GM08714 (cell line): ENCODE results near the gene PPP2R2D.

Experiments used
- H3K4me3 ChIP-seq: fragments of 200-500 bp; sonication (Bioruptor generic); 2 replicates; pipeline ENCODE4 v1.5.1; 2014; ENCODE audit warnings: mild to moderate bottlenecking, low read length, inconsistent platforms
- ZNF274 ChIP-seq: IDR thresholded peaks from 2 replicates; pipeline ENCODE4 v1.6.1; 2012; ENCODE audit warnings: mild to moderate bottlenecking, low read depth, low read length

The PPP2R2D gene

DNA sequence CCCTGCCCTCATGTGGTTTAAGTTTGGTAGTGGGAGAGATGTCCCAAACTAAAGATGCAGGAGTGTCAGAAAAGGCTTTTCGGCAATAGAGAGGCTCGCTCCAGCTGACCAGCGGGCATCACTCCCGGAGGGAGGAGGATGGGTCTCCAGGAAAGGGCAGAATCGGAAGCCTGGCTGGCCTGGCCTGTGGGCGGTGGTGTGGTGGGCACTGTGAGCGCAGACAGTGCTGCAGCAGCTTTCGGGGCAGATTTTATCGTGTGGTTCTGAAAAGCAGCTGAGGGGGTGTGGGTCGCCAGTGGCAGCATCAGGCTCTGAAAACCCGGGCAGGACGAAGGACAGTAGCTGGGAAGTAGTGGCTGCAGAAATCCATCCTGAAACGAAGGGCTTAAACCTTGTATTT, 68.1 kb downstream of the PPP2R2D start:
- TF ChIP-seq ZNF274 = no peak

DNA sequence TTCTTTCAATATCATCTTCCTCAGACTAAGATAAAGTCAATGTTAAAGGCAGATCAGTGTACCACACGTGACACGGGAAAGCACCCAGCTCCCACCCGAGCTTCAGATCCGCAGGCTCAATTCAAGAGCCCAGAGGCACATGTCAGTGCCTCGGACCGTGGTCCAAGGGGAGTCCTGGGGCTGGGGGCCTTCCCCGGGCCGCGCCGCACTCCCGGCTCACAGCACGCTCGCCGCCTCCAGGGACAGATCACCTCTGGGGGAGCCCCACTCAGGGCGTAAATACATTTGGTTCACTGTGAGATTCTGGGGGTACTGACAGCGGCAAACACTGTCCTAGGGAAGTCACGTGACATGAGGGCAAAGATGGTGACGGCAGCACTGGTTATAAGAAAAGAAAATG, 70.1 kb downstream of the PPP2R2D start:
- TF ChIP-seq ZNF274 = no peak
- H3K4me3 ChIP-seq = no peak overlapping the region

More for the DNA sequence above, 68.1 kb downstream of the PPP2R2D start:
- no peak overlapping the region for H3K4me3 ChIP-seq

DNA sequence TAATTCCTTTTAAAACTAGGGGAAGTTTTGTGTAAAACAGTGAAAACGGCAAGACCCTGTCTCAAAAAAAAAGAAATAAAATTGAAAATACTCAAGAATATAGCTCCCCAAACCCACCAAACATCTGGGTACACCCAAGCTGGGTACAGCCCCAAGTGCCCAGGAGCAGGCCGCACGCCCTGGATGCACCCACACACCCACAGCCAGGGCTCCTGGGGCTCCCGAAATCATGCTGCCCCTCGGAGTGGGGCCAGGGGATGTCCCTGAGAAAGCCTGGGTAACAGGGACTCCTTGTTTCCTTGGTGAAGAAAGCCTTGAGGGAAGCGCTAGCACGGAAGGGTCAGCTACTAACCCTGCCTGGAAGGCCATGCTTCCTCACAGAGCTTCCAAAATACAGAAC, 70.8 kb downstream of the PPP2R2D start:
- no peak overlapping the region for H3K4me3 ChIP-seq
- TF ChIP-seq ZNF274 = no peak

DNA sequence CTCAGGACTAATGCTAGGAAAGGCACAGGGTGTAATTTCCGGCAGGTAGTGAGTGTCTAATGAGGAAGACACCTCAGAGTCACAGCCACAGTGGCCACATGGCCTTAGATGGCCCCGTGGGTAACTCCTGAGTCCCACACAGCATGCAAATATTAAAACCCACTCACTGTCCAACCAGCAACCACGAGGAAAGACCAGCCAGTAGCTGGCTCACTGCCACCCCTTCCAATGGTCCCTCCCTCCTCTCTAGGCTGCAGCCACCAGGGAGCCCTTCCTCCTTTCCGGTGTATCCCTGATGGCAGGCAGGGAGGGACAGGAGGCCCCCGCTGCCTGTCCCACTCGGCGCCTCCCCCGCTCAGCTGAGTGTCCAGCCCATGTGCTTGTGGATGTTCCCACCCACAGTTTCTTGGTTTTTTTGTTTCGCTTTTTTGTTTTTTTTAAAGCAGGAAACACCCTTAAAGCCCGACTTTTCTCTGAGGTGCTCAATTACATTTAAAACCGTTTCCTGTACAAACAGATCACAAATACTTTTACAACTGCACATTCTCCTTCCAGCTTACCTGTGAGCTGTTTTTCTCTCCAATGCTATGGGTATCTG, 71.8 kb downstream of the PPP2R2D start:
- H3K4me3 ChIP-seq = no peak overlapping the region

DNA sequence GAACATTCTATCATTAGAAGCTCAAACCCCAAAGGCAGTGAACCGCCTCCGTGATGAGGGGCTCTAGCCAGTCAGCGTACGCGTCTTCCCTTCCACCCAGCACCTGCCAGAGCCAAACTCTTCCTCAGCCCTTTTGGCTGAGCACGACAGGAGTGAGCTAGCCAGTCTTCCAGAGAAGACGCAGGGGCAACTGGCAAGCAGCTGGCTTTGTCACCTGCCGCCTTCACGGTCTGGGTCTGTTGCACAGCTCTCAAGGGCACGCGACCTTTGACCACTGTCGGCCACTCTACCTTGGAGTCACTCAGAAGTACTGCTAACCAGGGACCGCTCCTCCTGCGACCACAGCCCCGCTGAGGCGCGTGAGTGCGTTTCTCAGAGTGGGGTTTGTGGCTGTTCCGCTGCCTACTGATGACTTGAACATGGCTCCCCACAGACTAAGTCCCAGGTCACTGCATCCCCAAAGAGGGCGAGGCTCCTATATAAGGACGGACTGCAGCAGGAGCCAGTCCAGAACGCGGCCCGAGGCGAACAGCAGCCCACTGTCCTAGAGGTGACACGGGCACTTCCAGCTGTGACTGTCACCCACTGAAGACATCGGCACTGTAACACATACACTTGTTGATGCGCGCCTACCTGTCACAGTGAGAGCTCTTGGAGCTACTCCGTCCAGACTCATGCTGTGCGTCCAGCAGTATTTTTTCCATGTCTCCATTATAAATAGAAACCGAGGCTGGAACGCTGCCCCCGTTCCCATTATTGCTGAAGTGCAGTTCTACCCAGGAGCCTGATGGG, 72.5 kb downstream of the PPP2R2D start:
- no peak overlapping the region for H3K4me3 ChIP-seq
- TF ChIP-seq ZNF274 = no peak

More for the DNA sequence above, 71.8 kb downstream of the PPP2R2D start:
- TF ChIP-seq ZNF274 = no peak

DNA sequence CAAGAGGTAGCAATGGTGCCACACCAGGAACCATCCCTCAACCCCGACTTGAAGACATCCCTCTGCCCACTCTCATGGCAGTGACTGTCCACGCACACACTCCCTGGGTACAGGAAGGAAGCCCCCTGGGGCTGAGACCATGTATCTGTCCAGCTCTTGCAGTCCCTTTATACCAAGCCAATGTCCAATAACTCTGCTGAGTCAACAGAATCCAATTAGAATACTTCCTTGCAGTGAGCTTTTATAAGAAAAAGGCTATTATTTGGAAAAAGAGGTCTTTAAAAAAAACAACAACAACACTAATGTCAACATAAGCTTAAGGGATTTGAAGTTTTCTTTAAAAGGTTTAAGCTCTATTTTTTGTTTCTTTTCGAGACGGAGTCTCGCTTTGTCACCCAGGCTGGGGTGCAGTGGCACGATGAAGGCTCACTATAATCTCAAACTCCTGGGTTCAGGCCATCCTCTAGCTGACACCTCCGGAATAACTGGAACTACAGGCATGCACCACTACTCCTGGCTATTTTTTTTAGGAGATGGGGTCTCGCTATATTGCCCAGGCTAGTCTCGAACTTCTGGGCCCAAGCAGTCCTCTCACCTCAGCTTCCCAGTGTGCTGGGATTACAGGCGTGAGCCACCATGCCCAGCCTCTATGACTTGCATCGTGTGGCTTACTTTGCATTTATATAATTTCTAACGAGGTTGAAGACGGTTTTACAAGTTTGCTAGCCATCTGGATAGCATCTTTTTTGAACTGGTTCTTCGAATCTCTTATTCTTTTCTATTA, 73.4 kb downstream of the PPP2R2D start:
- TF ChIP-seq ZNF274 = no peak
- H3K4me3 ChIP-seq = no peak overlapping the region

DNA sequence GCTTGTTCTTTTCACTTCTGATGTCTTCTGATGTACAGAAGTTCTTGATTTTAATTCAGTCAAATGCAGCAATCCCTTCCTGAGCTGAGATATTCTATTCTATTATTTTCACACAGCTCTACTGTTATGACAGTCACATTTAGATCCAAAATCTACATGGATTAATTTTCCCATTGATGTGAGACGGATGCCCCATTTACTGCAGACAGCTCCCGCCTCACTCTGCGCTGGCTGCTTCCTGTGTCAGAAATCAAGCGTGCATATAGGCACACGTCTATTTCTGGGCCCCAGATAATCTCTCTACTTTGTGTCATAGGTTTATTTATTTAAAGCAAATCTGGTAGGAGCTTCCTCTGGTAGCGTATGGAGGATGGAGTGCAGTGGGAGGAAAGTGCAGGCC, 74.2 kb downstream of the PPP2R2D start:
- TF ChIP-seq ZNF274 = no peak
- no peak overlapping the region for H3K4me3 ChIP-seq

DNA sequence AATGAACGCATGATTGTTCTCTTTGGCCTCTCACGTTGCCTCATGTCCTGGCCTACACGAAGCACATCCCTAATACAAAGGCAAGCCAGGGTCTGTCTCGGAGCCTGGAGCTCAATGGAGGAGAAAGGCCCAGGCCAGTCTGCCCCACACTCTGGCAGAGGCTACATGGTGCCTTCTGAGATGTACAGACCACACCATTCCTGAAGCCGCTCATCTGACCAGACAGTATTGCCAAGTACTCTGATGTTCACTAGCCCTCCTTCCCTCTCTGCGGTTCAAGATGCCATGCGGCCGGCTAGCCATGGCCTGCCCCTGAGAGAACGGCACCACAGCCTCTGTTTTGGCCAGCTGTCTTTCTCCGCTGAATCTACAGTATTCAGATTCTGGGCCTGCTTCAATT, 75.0 kb downstream of the PPP2R2D start:
- no peak overlapping the region for H3K4me3 ChIP-seq
- TF ChIP-seq ZNF274 = no peak

DNA sequence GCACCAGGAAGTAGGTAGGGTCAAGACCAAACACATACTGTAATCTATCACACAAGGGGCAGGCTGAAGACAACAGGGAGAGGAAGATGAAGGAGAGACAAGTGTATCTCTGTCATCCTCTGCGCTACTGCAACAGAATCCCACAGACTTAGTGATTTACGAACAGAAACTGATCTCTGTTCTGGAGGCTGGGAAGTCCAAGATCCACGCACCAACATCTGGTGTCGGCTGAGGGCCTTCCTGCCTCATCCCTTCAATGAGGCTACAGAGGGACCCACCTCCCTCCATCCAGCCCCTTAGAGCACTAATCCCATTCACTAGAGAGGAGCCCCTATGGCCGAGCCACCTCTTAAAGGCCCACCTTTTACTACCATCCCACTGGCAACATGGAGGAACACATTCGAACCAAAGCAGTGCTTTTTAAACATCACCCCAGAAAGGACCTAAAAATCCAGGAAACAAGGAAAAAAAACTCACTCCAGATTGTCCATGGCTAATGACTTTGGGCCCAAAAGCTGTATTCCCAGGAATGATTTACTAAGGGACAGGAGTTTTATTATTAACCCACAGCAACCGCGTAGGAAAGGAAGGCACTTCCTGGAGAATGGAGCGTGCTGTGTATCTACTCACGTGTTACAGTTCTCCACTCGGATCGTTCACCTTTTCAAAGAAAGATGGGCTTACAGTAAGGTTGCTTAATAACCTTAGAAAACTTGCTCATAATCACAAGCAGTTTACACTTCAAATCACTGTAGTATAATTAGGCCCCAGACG, 76.7 kb downstream of the PPP2R2D start:
- no peak overlapping the region for H3K4me3 ChIP-seq
- TF ChIP-seq ZNF274 = no peak

DNA sequence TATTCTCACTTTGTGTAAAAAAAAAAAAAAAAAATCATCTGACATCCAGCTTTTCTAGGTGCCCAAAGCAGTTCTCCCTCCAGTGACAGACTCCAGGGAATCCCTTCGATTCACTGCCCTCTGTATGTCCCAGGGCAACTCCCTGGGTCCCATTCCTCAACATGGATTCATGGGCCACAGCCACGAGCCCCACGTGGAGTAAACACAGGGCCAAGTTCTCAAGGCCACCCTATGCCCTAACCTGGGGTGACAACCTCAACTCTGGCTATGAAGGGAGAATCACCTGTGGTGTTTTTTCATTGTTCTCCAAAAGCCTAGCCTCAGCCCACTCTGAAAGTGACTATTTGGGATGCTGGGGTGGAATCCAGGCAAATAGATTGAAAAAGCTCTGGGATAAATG, 77.6 kb downstream of the PPP2R2D start:
- TF ChIP-seq ZNF274 = no peak
- H3K4me3 ChIP-seq = no peak overlapping the region

DNA sequence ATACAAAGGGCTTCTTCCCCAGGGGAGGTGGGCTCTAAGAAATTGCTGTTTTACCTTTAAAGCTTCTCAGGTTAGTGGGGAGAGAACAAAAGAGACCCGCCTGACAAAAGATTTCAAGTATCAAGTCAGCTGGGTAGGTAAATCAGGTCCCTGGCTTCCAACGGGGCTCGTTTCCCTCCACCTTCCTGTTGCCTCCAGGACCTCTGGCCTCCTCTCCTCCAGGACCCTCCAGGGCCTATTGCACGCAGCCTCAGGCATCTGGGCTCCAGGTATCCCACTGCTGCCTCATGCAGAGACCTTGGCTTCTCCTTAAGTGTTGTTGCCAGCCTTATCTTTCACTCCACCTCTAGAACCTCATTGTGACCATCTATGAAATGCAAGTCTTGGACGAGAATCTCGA, 78.0 kb downstream of the PPP2R2D start:
- TF ChIP-seq ZNF274 = no peak

DNA sequence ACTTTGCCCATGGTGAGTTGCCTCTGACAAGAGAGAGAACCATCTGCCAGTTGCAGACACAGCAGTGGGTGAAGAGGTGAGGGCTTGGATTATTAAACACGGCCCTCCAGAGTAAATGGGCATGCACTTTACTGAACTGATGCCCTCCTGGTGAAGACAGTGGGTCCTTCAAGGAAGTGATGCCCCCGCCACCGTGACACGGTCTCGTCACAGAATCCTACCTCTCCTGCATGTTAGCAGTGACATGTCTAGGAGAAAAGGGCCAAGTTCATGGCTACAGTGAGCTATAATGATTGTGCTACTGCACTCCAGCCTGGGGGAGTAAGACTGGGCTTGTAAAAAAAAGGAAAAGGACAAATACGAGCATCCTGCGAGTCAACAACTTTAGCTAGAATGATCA, 78.5 kb downstream of the PPP2R2D start:
- TF ChIP-seq ZNF274 = no peak
- H3K4me3 ChIP-seq = no peak overlapping the region

More for the DNA sequence above, 78.0 kb downstream of the PPP2R2D start:
- H3K4me3 ChIP-seq = no peak overlapping the region

DNA sequence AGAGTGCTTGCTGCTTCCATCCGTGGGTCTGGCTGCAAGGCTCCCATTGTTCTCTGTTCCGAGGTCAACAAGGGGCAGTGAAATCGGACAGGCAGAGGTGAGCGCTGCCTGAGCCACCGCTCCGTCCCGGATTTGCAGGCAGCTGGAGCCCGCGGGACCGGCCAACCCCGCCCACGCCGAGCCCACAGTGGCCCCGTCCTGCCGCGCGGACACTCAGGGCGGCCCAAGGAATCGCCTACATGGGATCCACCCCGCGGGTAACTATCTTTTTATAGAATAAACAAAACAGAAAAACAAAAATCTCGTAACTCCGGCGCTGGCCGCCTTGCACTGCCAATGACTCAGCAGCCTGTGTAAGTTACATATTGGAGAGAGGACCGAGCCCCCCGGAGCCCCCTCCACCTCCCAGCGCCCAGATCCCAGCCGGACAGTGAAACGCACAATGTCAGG, 79.0 kb downstream of the PPP2R2D start:
- H3K4me3 ChIP-seq = no peak overlapping the region; the same call in 1 of the 2 replicates
- TF ChIP-seq ZNF274 = no peak

DNA sequence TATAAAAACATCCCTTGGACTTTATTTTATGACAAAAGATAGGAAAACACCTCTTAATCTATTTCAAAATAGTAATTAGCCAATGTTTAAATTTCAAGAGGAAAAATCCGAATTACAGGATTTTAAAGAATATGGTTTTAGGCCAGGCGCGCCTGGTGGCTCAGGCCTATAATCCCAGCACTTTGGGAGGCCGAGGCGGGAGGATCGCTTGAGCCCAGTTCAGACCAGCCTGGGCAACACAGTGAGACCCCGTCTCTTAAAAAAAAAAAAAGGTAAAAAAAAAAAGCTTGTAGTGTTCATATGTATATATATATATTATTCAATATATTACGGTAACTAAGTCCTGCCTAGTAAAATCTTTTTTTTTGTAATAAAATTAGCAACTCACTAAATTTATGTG, 79.5 kb downstream of the PPP2R2D start:
- no peak overlapping the region; the same call in 1 of the 2 replicates for H3K4me3 ChIP-seq

More for the DNA sequence above, 79.5 kb downstream of the PPP2R2D start:
- no peak for TF ChIP-seq ZNF274
